ENCODE data around the gene SH3BP5L.
"Not testable (repeated sequence)": the region's sequence is repeated elsewhere in the genome, so short reads cannot be mapped to it uniquely, and the experiment has no call there.

Gene SH3BP5L

GRCh38 chr1:248812736-248813425 is 12.8 kb downstream of the SH3BP5L start:
- no peak for FAIRE-seq
- DNase-seq (ENCODE audit: insufficient read length, low spot score): no peak

DNA sequence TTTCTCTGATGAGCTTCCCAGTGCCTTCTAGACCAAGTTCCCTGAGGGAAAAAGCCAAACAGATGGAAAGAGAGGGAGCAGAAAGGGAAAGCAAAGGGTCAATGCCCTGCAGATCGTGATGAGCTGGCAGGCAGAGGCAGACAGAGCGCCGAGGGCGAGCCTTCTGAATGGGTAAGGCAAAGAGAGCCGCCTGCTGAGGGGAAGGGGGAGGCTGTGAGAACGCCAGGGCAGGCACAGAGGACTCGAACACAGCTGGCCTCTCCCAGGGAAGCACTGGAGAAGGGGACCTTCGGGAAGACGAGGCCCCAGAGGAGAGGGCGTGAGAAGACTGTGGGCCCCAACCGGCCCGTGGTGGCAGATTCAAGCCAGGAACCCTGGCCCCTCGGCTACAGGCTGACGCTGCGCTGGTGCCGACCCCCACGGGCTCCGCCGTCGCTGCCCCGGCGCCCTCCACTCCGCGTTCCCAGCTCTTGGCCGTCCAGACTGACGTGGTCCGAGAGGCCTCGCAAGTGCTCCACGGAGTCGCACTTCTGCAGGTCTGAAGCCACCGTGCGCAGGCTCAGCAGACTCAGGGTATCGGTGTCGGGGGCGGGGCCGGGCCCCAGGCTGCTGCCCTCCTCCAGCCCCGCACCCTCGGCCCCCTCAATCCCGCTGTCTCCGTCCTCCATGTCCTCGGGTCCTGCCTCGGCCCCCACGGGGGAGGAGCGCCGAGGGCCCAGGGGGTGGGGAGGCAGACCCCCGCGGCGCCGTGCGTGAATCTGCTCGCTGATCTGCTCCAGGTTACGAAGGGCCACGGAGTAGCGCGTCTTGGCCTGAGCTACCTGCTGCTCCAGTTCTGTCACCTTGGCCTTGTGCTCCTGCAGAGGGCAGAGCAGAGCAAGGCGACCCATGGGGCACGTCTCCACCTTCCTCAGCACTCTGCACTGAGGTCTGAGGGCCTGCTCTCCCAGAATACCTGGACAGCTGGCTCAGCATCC is 13.9 kb downstream of the SH3BP5L start:
- FAIRE-seq: peak; percentile 40

GRCh38 chr1:248810727-248811513 is 14.8 kb downstream of the SH3BP5L start:
- DNase-seq (ENCODE audit: insufficient read length, low spot score): no peak
- FAIRE-seq: no peak

More for the DNA sequence above, 13.9 kb downstream of the SH3BP5L start:
- DNase-seq (ENCODE audit: insufficient read length, low spot score): no peak

GRCh38 chr1:248810000-248810726 is 15.6 kb downstream of the SH3BP5L start:
- no peak for DNase-seq (ENCODE audit: insufficient read length, low spot score)

GRCh38 chr1:248808876-248809275 is 16.8 kb downstream of the SH3BP5L start:
- no peak for FAIRE-seq
- DNase-seq (ENCODE audit: insufficient read length, low spot score): no peak

More at GRCh38 chr1:248810000-248810726, 15.6 kb downstream of the SH3BP5L start:
- FAIRE-seq: no peak

DNA sequence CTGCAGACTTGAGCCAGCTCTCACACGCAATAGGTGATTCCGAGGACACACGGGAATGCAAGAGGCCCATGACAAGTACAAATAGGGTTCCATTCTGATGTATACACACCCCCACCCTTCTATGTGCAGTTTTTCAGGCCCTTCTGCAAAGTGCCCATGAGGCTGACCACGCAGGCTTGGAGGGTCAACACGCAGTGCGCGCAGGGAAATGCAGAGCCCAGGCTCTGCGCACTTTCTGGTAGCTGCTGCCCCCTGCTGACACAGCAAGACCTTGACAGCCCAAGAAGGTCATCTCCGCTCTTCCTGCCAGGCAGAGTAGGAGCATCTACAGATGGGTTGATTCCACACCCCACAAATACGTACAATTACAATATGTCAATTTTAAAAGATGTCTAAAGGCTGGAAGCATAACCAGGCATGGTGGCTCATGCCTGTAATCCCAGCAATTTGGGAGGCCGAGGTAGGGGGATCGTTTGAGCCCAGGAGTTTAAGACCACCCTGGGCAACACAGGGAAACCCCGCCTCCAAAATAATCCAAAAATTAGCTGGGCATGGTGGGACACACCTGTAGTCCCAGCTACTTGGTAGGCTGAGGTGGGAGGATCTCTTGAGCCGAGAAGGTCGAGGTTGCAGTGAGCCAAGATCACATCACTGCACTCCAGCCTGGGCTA is 18.5 kb downstream of the SH3BP5L start:
- DNase-seq (ENCODE audit: insufficient read length, low spot score) (no peak), FAIRE-seq (no peak)

DNA sequence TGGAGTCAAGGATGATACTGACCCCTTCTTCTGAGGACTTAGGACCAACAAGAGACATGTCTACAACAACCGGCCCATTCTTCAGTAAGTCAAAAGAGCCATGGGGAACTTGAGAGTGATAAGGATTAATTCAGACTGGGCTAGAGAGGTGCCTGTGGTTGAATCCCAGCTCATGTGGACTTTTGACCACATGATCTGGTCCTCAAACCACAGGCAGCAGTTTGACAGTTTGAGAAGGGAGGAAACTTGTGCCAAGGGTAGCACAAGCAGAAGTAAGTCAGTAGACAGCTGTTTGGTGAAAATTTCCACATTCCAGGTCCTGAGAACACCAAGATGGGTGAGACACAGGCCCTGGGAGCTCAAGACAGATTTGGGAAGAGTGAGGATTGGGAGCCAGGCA is 19.8 kb downstream of the SH3BP5L start:
- FAIRE-seq (no peak), DNase-seq (ENCODE audit: insufficient read length, low spot score) (no peak)

- FAIRE-seq: no peak
- DNase-seq (ENCODE audit: insufficient read length, low spot score): no peak
These were observed 20.7 kb downstream of the SH3BP5L start for GRCh38 chr1:248804771-248805681.

DNA sequence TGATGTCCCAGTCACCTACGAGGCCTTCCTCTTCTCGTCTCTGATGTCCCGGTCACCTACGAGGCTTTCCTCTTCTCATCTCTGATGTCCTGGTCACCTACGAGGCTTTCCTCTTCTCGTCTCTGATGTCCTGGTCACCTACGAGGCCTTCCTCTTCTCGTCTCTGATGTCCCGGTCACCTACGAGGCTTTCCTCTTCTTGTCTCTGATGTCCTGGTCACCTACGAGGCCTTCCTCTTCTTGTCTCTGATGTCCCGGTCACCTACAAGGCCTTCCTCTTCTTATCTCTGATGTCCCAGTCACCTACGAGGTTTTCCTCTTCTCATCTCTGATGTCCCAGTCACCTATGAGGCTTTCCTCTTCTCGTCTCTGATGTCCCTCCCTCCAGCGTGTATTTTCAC is 22.2 kb downstream of the SH3BP5L start:
- not testable (repeated sequence) for DNase-seq (ENCODE audit: insufficient read length, low spot score); FAIRE-seq

- no peak for DNase-seq (ENCODE audit: insufficient read length, low spot score)
- no peak for FAIRE-seq
These were observed 23.3 kb downstream of the SH3BP5L start for GRCh38 chr1:248802454-248802853.

- FAIRE-seq (no peak), DNase-seq (ENCODE audit: insufficient read length, low spot score) (no peak)
These were observed 25.3 kb downstream of the SH3BP5L start for GRCh38 chr1:248800459-248800858.

DNA sequence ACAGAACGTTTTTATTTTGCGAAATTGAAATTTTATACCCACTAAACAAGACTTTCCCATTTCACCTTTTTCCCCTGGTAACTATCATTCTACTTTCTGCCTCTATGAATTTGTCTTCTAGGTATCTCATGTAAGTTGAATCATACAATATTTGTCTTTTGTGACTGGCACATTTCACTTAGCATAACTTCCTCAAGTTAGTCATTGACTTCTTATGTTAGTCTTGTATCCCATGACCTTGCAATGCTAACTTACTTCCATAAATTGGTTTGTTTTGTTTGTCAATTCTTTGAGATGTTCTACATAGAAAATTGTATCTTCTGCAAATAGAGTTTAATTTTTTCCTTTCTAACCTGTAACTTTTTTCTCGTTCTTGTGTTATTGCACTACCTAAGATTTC is 26.9 kb downstream of the SH3BP5L start:
- no peak for DNase-seq (ENCODE audit: insufficient read length, low spot score)

DNA sequence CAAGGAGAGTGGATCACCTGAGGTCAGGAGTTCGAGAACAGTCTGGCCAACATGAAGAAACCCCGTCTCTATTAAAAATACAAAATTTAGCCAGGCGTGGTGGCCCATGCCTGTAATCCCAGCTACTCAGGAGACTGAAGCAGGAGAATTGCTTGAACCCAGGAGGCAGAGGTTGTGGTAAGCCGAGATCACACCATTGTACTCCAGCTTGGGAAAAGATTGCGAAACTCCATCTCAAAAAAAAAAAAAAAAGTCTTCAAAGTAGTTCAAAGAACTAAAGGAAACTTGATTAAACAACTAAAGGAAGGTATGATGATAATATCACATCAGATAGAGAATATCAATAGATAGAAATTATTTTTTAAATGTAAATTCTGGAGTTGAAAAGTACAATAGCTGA is 31.1 kb downstream of the SH3BP5L start:
- not testable (repeated sequence) for DNase-seq (ENCODE audit: insufficient read length, low spot score); FAIRE-seq

More for the DNA sequence above, 26.9 kb downstream of the SH3BP5L start:
- no peak for FAIRE-seq

DNA sequence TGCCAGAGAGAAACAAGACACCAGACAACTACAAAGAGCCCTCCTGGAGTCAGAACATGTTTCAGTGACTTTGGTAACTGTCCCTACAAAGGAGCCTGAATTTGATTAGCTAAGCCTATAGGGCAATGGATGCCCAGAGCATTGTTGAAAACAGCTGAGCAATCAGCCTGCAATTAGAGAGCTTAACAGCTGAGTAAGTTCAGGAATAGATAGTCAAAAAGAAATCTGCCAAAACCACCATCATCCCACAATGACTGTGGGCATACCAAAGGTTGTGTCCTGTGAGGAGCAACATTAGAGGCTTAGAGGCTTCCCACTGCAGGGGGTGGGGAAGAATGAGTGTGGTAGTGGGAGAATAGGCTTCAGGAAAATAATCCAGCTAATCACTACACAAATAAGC is 32.1 kb downstream of the SH3BP5L start:
- DNase-seq (ENCODE audit: insufficient read length, low spot score) (no peak), FAIRE-seq (no peak)

GRCh38 chr1:248792342-248792741 is 33.4 kb downstream of the SH3BP5L start:
- DNase-seq (ENCODE audit: insufficient read length, low spot score) (no peak), FAIRE-seq (no peak)

- no peak for FAIRE-seq
- DNase-seq (ENCODE audit: insufficient read length, low spot score): no peak
These were observed 34.7 kb downstream of the SH3BP5L start for GRCh38 chr1:248791010-248791409.

GRCh38 chr1:248790456-248790855 is 35.3 kb downstream of the SH3BP5L start:
- FAIRE-seq (no peak), DNase-seq (ENCODE audit: insufficient read length, low spot score) (no peak)

- DNase-seq (ENCODE audit: insufficient read length, low spot score); FAIRE-seq: not testable (repeated sequence)
These were observed 36.4 kb downstream of the SH3BP5L start for GRCh38 chr1:248789337-248789736.

GRCh38 chr1:248788327-248788726 is 37.4 kb downstream of the SH3BP5L start:
- no peak for DNase-seq (ENCODE audit: insufficient read length, low spot score)
- no peak for FAIRE-seq

Data from HTR-8/SVneo (cell line).